Esophagus squamous epithelium (tissue), 4 donors: ENCODE measurements around the gene CD22.

ENCODE experiments used
- CTCF ChIP-seq, 6 experiments: fragments of 450-650 bp in 4 of 6; fragments of 200-600 bp in 2 of 6; sonication (generic) in 2 of 6; IDR thresholded peaks; one replicate each; pipeline ENCODE4 v1.5.1; 2016 to 2019; ENCODE audit warnings: antibody characterized with exemption in 6 of 6, mild to moderate bottlenecking in 4 of 6, moderate library complexity in 4 of 6
- POLR2A ChIP-seq, 4 donors: fragments of 450-650 bp; IDR thresholded peaks; one replicate each; pipeline ENCODE4 v1.6.1; 2017; ENCODE audit warnings: antibody characterized with exemption in 4 of 4, mild to moderate bottlenecking in 4 of 4, moderate library complexity in 3 of 4

- TF ChIP-seq POLR2A (IDR thresholded peaks at IDR 0.05) (no peak), CTCF (IDR thresholded peaks at IDR 0.05) (no peak)
Measured at GRCh38 chr19:35341006-35341405, 12.0 kb downstream of the CD22 start.
